GM21529 (cell line): ENCODE results near the gene RTN4RL1.
A peak's percentile ranks its signal among the peaks of the same experiment; 100 is the strongest.

Source experiments
- ATAC-seq: cut with Tn5 transposase; IDR thresholded peaks from one replicate; pipeline ENCODE4 v1.9.1; 2021; ENCODE audit not compliant: unreplicated experiment

The RTN4RL1 gene

GRCh38 chr17:2048805-2049204, 23.7 kb upstream of the RTN4RL1 start:
- ATAC-seq, result no peak

- no peak for ATAC-seq
These were observed 22.5 kb upstream of the RTN4RL1 start for GRCh38 chr17:2047590-2047989.

- no peak for ATAC-seq
These were observed 19.2 kb upstream of the RTN4RL1 start for GRCh38 chr17:2044263-2044894.

DNA sequence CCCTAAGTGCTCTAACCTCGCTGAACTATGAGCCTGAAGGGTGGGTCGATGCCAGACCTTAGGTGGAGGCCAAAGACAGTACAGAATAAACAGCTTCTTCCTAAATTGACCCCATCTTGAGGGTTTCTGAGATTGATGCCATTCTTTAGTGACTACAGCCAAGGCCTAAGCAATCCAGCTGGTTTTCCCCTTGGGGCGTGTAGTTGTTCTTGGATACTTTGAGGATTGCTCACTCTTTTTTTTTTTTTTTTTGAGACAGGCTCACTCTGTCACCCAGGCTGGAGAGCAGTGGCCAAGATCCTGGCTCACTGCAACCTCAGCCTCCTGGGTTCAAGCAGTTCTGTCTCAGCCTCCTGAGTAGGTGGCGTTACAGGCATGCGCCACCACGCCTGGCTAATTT, 18.7 kb upstream of the RTN4RL1 start:
- ATAC-seq, result no peak

GRCh38 chr17:2042933-2043332, 17.8 kb upstream of the RTN4RL1 start:
- ATAC-seq, result no peak

GRCh38 chr17:2042390-2042847, 17.3 kb upstream of the RTN4RL1 start:
- no peak for ATAC-seq

GRCh38 chr17:2041561-2042389, 16.6 kb upstream of the RTN4RL1 start, which contains the start of gene OVCA2:
TSS of gene OVCA2 (plus strand) at chr17:2042022. CDS start at chr17:2042048, 26 bp downstream.
- ATAC-seq, result peak; percentile 86

DNA sequence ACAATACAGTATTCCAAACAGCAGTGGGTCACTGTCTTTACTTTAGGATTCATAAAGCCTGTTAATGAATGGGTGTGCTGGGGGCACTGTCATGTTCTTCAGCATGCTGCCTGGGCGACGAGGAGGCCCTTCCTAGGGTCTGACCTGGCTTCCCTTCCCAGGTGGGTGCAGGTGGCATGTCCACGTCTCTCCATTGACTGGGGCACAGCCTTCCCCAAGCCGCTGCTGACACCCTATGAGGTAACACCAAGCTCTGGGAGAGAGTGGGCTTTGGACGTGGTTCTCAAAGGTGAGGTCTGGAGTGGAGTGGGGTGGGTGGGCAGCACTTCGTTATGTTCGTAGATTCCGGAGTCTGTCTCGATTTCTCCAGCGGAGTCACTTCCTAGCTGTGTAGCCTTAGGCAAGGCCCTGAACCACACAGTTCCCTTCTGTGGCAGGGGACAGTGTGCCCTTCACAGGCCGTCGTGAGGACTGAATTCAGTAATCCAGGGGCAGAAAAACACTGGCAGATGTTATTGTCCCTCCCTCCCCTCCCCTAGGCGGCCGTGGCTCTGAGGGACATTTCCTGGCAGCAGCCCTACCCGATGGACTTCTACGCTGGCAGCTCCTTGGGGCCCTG, 15.9 kb upstream of the RTN4RL1 start:
- peak; percentile 3 for ATAC-seq

- ATAC-seq, result no peak
These were observed 15.2 kb upstream of the RTN4RL1 start for GRCh38 chr17:2040219-2040827.

- no peak for ATAC-seq
These were observed 12.0 kb upstream of the RTN4RL1 start for GRCh38 chr17:2037155-2037554.

- ATAC-seq, result no peak
These were observed 10.7 kb upstream of the RTN4RL1 start for GRCh38 chr17:2035541-2036488.

GRCh38 chr17:2034806-2035540, 9.8 kb upstream of the RTN4RL1 start:
- no peak for ATAC-seq

GRCh38 chr17:2034157-2034556, 9.0 kb upstream of the RTN4RL1 start:
- ATAC-seq, result no peak

DNA sequence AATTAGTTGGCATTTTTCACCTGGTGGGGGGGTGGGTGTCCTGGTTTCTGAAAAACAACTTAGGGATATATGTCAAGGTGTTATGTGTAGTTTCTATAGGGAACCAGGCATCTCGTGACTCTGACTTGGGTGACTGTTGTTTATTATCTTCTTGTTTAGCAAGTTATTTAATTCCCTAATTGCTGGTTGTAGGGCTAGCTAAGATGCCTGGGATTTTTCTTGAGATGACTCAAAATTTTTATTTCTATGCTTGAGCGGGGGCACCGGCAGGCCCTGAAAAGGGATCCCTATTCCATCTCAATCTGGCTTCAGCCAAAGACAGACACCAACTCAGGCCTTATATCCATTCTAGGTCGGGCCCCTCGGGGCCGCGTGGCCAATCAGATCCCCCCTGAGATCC, 8.0 kb upstream of the RTN4RL1 start:
- ATAC-seq, result no peak

GRCh38 chr17:2030779-2031163, 5.6 kb upstream of the RTN4RL1 start:
- no peak for ATAC-seq

- peak; percentile 82 for ATAC-seq
These were observed 5.0 kb upstream of the RTN4RL1 start, which contains the start of gene DPH1 for GRCh38 chr17:2029911-2030778. TSS of gene DPH1 (plus strand) at chr17:2030153. CDS start at chr17:2030170, 17 bp downstream.

GRCh38 chr17:2028737-2029136, 3.6 kb upstream of the RTN4RL1 start:
- no peak for ATAC-seq

GRCh38 chr17:2028234-2028614, 3.1 kb upstream of the RTN4RL1 start:
- no peak for ATAC-seq
